Measurements from ENCODE around the gene LINC01488.

LINC01488 gene

GRCh38 chr11:69481393-69481844, at the start of gene LINC01488:
Gene LINC01488, plus strand, starts transcription at chr11:69481663.
- DNase-seq: no peak

DNA sequence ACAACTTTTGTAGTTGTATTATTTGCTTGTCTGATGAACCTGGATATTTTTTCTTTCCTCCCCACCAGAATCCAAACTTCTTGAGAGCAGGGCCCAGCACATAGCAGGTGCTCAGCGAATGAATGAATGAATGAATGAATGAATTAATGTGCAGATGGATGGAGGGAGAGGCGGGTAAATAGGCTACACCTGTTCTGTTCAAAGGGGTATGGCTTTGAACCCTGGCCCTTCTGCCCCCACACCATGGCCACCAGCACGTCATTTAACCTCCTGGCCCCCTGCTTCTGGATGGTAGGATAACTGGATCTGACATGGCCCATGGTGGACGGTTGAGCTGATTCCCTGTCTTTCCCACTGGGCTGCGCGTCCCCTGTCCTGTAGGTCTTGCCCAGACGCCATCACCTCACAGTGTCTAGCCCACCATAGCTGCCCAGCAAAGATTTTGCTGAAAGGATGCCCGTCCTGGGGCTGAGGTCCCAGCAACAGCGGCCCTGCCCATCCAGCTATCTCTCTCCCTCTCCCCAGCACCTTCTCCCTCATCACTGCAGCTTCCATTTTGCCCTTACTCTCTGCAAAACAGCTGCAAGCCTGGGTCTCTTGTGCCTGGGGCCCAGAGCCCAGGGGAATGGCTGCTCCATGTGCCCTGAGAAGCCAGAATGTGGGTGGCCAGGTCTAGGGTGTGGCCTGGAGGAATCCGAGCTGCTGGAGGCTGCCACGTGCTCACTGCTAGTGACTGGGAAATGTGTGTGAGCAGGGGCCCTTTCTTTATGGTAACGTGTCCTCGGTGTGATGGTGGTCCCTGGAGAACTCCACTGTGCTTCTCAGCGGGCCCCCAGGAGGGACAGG, 49.3 kb upstream of the LINC01488 start:
- DNase-seq: no peak

DNA sequence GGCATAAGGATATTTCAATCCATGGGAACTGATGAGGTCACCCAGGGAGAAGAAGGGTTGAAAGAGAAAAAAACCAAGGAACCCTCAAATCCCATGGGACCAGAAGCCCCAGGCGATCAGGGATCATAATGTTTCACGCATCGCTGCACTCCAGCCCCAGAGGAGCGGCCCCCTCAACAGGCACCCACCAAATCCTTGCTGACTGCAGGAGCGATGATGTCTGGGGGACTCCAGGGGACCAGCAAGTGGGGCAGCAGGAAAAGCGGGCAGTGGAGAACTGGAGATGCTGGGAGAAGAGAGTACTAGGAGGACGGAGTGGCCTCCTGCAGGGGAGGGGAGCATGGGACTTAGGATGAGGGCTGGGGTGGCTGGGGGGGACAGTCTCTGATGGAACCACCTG, 47.7 kb upstream of the LINC01488 start:
- no peak for DNase-seq

GRCh38 chr11:69434471-69434931, 47.0 kb upstream of the LINC01488 start:
- DNase-seq: no peak

GRCh38 chr11:69435161-69435986, 46.1 kb upstream of the LINC01488 start:
- no peak for DNase-seq

DNA sequence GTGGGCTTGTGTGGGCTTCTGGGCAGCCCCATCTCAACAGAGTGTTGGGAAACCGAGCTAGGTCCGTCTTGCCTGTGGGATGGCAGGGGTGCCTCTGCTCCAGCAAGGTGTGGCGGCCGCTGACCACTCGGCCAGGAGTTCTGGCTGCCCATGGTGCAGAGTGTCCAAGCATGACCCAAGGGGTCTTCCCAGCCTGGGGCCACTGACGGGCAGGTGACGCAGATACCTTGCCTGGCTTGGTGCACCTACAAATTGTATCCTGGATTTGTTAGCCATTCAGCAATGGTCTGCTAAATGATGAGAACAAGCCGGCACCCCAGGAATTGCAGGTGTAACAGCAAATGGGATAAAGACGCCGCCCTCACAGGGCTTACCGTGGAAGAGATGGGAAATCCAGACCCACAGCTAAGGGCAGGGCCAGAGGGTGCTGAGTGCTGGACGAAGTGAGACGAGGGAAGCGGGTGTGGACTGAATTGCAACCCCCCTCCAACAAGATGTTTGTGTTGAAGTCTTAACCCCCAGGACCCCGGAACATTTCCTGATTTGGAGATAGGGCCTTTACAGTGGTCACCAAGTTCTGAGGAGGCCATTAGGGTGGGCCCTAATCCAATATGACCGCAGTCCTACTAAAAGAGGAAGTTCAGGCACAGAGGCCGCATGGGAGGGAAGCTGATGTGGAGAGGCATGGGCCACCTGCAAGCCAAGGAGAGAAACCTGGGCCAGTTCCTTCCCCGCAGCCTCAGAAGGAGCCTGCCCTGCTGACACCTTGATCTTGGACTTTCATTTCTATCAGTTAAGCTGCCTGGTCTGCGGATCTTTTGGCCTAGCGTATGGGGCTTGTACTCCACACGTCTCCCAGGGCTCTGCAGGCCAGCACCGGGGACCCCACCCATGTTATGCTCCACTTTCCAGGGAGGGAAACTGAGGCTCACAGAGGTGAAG, 45.2 kb upstream of the LINC01488 start:
- no peak for DNase-seq

DNA sequence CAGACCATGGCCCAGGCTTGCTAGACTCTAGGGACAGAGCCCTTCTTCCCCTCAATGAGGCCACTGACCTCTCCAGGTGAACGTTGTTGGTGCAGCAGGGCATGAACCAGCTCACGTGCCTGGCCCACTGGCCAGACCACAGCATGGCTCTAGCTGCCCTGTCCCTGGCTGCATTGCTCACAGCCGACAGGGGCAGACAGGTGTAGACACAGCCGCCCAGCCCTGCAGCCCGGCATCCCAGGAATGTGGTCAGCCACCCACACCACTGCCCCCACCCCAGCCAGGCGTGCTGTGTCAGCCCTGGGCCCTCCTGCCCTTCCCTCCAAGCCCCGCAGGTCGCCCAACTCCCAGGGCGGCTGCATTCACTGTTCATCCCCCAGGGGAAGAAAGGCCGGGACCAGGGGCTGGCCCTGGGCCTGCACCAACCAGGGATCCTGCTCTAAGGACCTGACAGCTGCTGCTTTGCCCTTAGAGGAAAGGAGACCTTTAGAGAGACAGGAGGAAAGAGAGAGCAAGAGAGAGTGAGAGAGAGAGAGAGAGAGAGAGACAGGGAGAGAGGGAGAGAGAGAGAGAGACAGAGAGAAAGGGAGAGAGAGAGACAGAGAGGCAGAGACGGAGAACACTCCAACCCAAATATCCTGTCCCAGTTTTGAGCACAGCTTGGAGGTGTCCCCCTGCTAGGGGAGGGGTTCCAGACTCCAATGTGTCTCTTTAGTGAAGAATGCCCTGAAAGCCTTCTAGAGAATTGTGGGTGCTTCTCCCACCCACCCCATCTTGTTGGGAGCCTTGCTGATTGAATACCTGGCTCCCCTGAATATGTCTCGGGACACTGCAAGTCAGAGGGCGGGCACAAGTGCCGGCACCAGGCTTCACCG, 44.2 kb upstream of the LINC01488 start:
- DNase-seq: no peak

DNA sequence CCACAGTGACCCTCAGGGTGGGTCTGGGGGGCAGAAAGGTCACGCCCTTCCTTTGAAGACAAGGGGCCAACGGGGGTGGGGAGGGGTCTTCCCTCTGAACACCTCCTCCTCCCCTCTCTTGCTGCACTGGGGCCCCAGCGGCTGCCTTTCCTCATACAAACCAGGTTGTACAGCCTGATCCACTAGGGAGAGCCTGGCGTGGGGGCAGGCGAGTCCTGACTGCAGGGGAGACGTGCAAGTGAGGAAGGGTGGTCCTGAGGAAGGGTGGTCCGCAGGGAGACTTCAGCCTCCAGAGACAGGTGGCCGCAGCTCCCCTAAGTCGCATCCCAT, 43.6 kb upstream of the LINC01488 start:
- DNase-seq: no peak

DNA sequence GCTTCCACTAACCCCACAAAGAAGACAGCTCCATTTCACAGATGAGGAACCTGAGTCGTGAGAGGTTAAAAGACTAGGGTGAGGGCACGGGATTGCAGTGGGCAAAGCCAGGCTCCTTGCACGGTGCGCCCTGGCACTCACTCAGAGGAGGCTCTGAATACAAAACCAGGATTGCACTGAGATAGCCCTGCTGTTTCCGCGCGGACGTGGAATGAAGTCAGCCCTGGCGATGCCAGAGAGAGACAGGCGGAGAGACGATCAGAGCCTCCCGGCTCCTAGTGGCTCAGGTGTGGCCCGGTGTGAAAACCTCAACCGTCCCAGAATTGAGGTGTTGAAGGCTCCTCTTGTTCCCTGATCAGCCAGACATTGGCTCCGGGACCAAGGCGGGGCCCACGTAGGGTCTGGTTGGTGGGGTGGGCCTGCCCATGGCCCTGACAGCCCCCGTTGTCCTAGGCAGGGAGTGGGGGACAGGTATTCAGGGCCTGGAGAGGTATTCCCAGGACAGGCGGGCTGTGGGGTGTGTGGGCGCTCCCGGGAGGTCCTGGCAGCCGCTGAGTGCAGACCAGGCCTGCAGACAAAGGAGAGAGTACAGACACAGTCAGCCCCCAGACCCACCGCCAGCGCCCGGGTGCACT, 43.1 kb upstream of the LINC01488 start:
- DNase-seq: no peak

DNA sequence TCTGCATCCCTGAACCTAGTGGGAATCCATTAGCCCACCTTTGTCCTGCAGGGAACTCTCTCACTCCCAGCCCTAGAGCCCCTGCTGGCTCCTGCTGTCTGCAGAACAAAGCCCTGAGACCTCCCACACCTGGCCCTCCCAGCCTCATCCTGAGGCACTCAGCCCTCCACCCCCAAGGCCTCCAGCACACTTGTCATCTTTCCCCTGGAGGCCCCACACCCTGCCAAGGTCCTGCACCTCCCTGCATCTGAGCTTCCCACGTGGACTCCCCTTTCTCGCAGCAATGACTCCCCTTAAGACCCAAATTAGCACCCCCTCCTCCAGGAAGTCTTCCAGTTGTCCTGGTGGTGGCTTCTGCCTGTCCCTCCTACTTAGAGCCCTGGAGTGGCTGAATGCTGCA, 42.3 kb upstream of the LINC01488 start:
- no peak for DNase-seq

- no peak for DNase-seq
Observed at GRCh38 chr11:69439651-69440464, 41.6 kb upstream of the LINC01488 start.

DNA sequence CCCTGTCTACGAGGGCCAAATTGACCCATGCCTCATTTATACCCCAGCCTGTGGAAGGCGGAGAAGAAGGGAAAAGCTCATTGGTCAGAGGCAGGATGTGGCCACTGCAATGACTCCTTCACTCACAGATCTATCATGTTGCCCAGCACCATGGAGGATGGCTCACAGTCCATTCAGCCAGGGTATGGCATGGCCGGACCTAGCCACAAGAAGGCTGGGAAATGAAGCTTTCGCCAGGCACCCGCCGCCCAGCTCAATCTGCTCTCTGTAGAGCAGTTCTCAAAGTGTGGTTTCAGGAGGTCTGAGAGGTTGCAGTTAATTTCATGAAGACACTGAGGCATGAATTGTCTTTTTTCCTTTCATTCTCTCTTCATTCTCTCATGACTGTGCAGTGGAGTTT, 40.6 kb upstream of the LINC01488 start:
- no peak for DNase-seq

DNA sequence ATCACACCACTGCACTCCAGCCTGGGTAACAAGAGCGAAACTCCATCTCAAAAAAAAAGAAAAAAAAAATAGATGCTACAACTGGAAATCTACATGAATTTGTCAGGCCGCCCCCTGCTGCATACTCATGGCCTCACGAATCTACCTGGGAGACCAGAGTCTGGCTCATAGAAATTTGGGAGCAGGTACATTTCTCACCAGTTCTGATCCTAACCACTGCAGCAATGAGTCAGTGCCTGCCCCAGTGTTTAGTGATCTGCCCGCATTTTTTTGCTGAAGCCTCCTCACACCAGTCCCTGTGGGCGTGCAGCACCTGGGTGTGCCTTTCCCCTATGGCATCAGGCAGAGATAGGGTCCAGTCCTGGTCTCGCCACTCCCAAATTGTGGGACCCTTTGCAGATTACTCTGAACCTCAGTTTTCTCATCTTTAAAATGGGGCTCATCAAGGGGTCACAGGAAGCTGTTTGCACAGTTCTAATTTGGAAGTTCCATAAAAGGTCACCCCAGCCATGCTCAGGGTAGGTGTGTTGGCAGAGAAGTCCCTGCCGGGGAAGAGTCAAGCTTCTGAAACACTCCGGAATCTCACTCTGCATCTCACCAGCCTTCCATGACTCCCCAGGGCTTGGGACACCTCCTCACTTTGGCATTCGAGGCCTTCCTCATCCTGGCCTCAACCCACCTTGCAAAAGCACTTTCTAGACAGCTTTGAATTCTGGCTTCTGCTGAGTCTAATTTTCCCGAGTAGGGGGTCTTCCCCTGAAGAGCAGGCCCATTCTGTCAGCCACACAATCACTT, 39.3 kb upstream of the LINC01488 start:
- DNase-seq: no peak

- DNase-seq: no peak
Observed at GRCh38 chr11:69442807-69443137, 38.7 kb upstream of the LINC01488 start.

DNA sequence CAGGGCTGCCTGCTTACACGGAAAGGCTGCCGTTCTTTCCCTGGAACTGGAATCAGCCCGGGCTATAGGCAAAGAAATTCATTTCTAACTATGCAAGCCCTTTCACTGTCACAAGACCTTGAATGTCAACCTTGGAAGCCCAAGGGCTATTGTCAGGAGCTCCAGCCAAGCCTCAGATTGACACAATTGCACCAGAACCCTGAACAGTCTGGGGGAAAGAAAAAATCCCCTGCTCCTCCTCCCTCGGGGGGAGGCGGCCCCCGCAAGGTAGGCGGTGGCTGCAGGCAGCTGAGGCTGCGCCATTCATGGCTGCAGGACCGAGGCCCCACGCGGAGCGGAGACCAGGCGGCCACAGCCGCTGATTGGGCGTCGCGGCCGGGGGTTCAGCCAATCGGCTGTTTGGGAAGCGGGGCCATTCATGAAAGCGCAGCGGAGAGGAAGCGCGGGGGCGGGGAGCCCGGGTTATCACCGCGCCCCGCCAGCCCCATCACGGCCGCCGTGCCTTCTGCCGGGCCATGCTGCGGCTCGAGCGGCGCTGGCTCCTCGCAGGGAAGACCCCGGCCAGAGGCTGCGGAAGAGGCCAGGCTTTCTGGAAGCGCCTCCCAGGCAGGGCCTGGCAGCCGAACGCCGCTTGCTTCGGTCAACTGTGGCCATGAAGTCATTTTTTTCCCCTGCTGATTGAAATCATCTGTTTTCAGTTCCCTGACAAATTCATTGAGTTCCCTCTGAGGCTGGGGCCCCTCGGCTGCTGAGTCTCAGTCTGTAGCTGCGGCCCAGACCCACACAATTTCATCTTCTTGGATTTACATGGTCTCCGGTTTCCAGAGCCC, 38.1 kb upstream of the LINC01488 start:
- peak; percentile 78 for DNase-seq

- no peak for DNase-seq
Observed at GRCh38 chr11:69443968-69444364, 37.5 kb upstream of the LINC01488 start.

DNA sequence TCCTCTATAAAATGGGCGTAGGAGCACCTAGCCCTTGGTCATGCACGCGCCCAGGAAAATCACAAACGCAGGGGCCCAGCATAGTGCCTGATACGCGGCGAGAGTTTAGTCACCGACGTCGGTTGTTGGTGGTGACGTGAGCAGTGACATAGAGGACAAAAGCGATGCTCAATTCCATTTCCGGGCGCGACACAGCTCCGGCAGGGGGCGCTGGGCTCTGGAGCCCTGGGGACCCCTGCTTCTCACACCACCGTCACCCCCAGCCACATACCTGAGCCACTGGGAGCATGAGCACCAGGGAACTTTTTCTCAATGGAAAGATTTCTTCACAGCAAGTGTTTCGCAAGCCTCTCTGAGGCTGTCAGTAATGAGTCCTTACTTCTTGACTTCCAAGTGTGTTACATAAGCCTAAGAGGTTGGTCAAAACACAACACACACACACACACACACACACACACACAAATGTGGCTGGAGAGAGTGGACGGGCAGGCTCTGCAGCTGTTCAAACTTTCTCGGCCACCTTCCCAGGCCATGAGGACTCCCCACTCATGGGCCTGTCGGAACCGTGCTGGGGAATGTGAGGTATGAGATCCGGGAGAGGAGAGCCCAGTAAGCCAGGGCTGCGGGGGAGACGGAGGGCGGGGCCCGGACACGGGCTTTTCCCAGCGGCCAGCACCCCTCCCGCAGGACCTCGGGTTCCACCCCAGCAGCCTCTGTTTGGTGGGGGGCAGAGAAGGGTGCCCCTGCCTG, 36.9 kb upstream of the LINC01488 start:
- no peak for DNase-seq

DNA sequence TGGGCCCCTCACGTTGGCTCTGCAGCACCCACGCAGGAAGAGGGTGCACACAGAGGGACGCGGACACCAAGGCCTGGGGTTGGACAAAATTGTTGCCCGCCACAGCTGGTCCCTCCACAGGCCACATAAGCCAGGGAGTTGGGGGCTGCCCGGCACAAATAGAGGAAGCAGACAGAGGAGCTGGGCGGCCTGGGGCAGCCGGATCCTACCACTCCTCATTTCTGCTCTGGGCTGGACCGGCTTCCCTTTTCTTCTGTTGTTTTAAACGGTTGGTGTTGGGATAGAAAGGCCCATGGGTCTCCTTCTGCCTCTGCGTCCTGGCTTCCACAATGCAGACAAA, 36.4 kb upstream of the LINC01488 start:
- no peak for DNase-seq

Data from CD4-positive, alpha-beta T cell treated with Interleukin-17A for 4 hours (primary cell).